HG02884 (cell line): ENCODE measurements around the gene PRPF19.

Source experiments
- ATAC-seq: cut with Tn5 transposase; IDR thresholded peaks from one replicate; pipeline ENCODE4 v1.9.1; 2021; ENCODE audit warnings: mild to moderate bottlenecking, moderate library complexity; ENCODE audit not compliant: unreplicated experiment

The PRPF19 gene

GRCh38 chr11:60906132-60906972 is at the start of gene PRPF19:
TSS of gene PRPF19 (minus strand) at chr11:60906585. CDS start at chr11:60906382, 203 bp downstream.
- peak; percentile 69 for ATAC-seq

GRCh38 chr11:60955571-60955970 is 49.2 kb upstream of the PRPF19 start:
- no peak for ATAC-seq

GRCh38 chr11:60954421-60954820 is 48.0 kb upstream of the PRPF19 start:
- no peak for ATAC-seq

GRCh38 chr11:60953781-60954180 is 47.4 kb upstream of the PRPF19 start:
- ATAC-seq, result no peak

GRCh38 chr11:60952742-60953170 is 46.4 kb upstream of the PRPF19 start:
- no peak for ATAC-seq

GRCh38 chr11:60951904-60952741 is 45.7 kb upstream of the PRPF19 start, which contains the start of gene SLC15A3:
TSS of gene SLC15A3 (minus strand) at chr11:60952176. CDS start at chr11:60951551, 625 bp downstream.
- peak; percentile 63 for ATAC-seq

- ATAC-seq, result no peak
Observed at GRCh38 chr11:60951606-60951903, 45.2 kb upstream of the PRPF19 start.

- no peak for ATAC-seq
Observed at GRCh38 chr11:60950933-60951605, 44.7 kb upstream of the PRPF19 start.

- no peak for ATAC-seq
Observed at GRCh38 chr11:60950024-60950423, 43.6 kb upstream of the PRPF19 start.

- ATAC-seq, result no peak
Observed at GRCh38 chr11:60948250-60948649, 41.9 kb upstream of the PRPF19 start.

GRCh38 chr11:60947700-60948099 is 41.3 kb upstream of the PRPF19 start:
- ATAC-seq, result no peak

GRCh38 chr11:60946601-60947264 is 40.3 kb upstream of the PRPF19 start:
- no peak for ATAC-seq

GRCh38 chr11:60945295-60945667 is 38.9 kb upstream of the PRPF19 start:
- ATAC-seq, result no peak

- ATAC-seq, result no peak
Observed at GRCh38 chr11:60944490-60945294, 38.3 kb upstream of the PRPF19 start.

- no peak for ATAC-seq
Observed at GRCh38 chr11:60942970-60943565, 36.7 kb upstream of the PRPF19 start.

GRCh38 chr11:60942219-60942618 is 35.8 kb upstream of the PRPF19 start:
- ATAC-seq, result no peak

- no peak for ATAC-seq
Observed at GRCh38 chr11:60941371-60942119, 35.2 kb upstream of the PRPF19 start.

- no peak for ATAC-seq
Observed at GRCh38 chr11:60939855-60940254, 33.5 kb upstream of the PRPF19 start.

GRCh38 chr11:60939301-60939700 is 32.9 kb upstream of the PRPF19 start:
- no peak for ATAC-seq
